ENCODE measurements around the gene APCDD1.
"Not testable (repeated sequence)": the region's sequence is repeated elsewhere in the genome, so short reads cannot be mapped to it uniquely, and the experiment has no call there.

APCDD1 gene

GRCh38 chr18:10490401-10491165, 36.1 kb downstream of the APCDD1 start:
- DNase-seq (ENCODE audit: low read depth in 3 of 3): peak; percentile 12 to 20 (median 13)

- no peak for DNase-seq (ENCODE audit: low read depth in 3 of 3)
Measured at GRCh38 chr18:10495936-10496335, 41.5 kb downstream of the APCDD1 start.

GRCh38 chr18:10497206-10497749, 42.8 kb downstream of the APCDD1 start:
- no peak for DNase-seq (ENCODE audit: low read depth in 3 of 3)

GRCh38 chr18:10499230-10499629, 44.8 kb downstream of the APCDD1 start:
- DNase-seq (ENCODE audit: low read depth in 3 of 3): no peak

- DNase-seq (ENCODE audit: low read depth in 3 of 3): no peak
Measured at GRCh38 chr18:10500038-10500437, 45.6 kb downstream of the APCDD1 start.

GRCh38 chr18:10504723-10505122, 50.3 kb downstream of the APCDD1 start:
- no peak for DNase-seq (ENCODE audit: low read depth in 3 of 3)

GRCh38 chr18:10505892-10506291, 51.5 kb downstream of the APCDD1 start:
- not testable (repeated sequence) for DNase-seq (ENCODE audit: low read depth in 3 of 3)

- no peak for DNase-seq (ENCODE audit: low read depth in 3 of 3)
Measured at GRCh38 chr18:10508591-10508990, 54.2 kb downstream of the APCDD1 start.

- no peak for DNase-seq (ENCODE audit: low read depth in 3 of 3)
Measured at GRCh38 chr18:10511236-10511635, 56.8 kb downstream of the APCDD1 start.

- DNase-seq (ENCODE audit: low read depth in 3 of 3): no peak
Measured at GRCh38 chr18:10514082-10514481, 59.6 kb downstream of the APCDD1 start.

- no peak for DNase-seq (ENCODE audit: low read depth in 3 of 3)
Measured at GRCh38 chr18:10514601-10515000, 60.2 kb downstream of the APCDD1 start.

- DNase-seq (ENCODE audit: low read depth in 3 of 3): no peak
Measured at GRCh38 chr18:10515456-10515855, 61.0 kb downstream of the APCDD1 start.

GRCh38 chr18:10516078-10516477, 61.6 kb downstream of the APCDD1 start:
- DNase-seq (ENCODE audit: low read depth in 3 of 3): no peak

- no peak for DNase-seq (ENCODE audit: low read depth in 3 of 3)
Measured at GRCh38 chr18:10518595-10519255, 64.3 kb downstream of the APCDD1 start.

- no peak for DNase-seq (ENCODE audit: low read depth in 3 of 3)
Measured at GRCh38 chr18:10519366-10519765, 64.9 kb downstream of the APCDD1 start.

GRCh38 chr18:10519999-10520935, 65.8 kb downstream of the APCDD1 start:
- DNase-seq (ENCODE audit: low read depth in 3 of 3): peak; percentile 11 to 17 (median 14)

- DNase-seq (ENCODE audit: low read depth in 3 of 3): no peak
Measured at GRCh38 chr18:10521566-10521965, 67.1 kb downstream of the APCDD1 start.

- DNase-seq (ENCODE audit: low read depth in 3 of 3): no peak
Measured at GRCh38 chr18:10522574-10522973, 68.1 kb downstream of the APCDD1 start.

GRCh38 chr18:10523544-10523943, 69.1 kb downstream of the APCDD1 start:
- DNase-seq (ENCODE audit: low read depth in 3 of 3): no peak

GRCh38 chr18:10524507-10525370, 70.3 kb downstream of the APCDD1 start:
- no peak for DNase-seq (ENCODE audit: low read depth in 3 of 3)

GRCh38 chr18:10525371-10525691, 70.9 kb downstream of the APCDD1 start:
- no peak for DNase-seq (ENCODE audit: low read depth in 3 of 3)

Data from stimulated activated CD4-positive, alpha-beta T cell treated with anti-CD3 and anti-CD28 coated beads, TNF-alpha, amount 100 ng/mL, for 4 hours (primary cell).